NCI-H1694 treated with DMSO at 0.1 percent for 48 hours (cell line): Measurements from ENCODE around the gene CERS5.

Experiments used
- DNase-seq: peaks from one replicate; lab custom pipeline; 2025; lab: John Stamatoyannopoulos, UW

Gene CERS5

GRCh38 chr12:50167049-50167828, at the start of gene CERS5:
TSS of gene CERS5 (minus strand) at chr12:50167369. CDS start at chr12:50167297, 72 bp downstream.
- peak; percentile 95 for DNase-seq

- DNase-seq: no peak
Measured at GRCh38 chr12:50215033-50215432, 47.9 kb upstream of the CERS5 start.

GRCh38 chr12:50214018-50214417, 46.8 kb upstream of the CERS5 start:
- DNase-seq: no peak

GRCh38 chr12:50213439-50213838, 46.3 kb upstream of the CERS5 start:
- no peak for DNase-seq

GRCh38 chr12:50212071-50212467, 44.9 kb upstream of the CERS5 start:
- no peak for DNase-seq

- DNase-seq: no peak
Measured at GRCh38 chr12:50211392-50212070, 44.4 kb upstream of the CERS5 start.

- no peak for DNase-seq
Measured at GRCh38 chr12:50207424-50207823, 40.3 kb upstream of the CERS5 start.

- DNase-seq: no peak
Measured at GRCh38 chr12:50205648-50206047, 38.5 kb upstream of the CERS5 start.

- no peak for DNase-seq
Measured at GRCh38 chr12:50203691-50204090, 36.5 kb upstream of the CERS5 start.

GRCh38 chr12:50201987-50202521, 34.9 kb upstream of the CERS5 start:
- DNase-seq: no peak

GRCh38 chr12:50200552-50201273, 33.5 kb upstream of the CERS5 start:
- DNase-seq: no peak

GRCh38 chr12:50198829-50199228, 31.7 kb upstream of the CERS5 start:
- DNase-seq: no peak

- DNase-seq: no peak
Measured at GRCh38 chr12:50197297-50197727, 30.1 kb upstream of the CERS5 start.

- DNase-seq: no peak
Measured at GRCh38 chr12:50196537-50196936, 29.4 kb upstream of the CERS5 start.

GRCh38 chr12:50195832-50196231, 28.7 kb upstream of the CERS5 start:
- peak; percentile 2 for DNase-seq

GRCh38 chr12:50192908-50193307, 25.7 kb upstream of the CERS5 start:
- DNase-seq: no peak

GRCh38 chr12:50192236-50192635, 25.1 kb upstream of the CERS5 start:
- DNase-seq: no peak

GRCh38 chr12:50190859-50191258, 23.7 kb upstream of the CERS5 start:
- no peak for DNase-seq

GRCh38 chr12:50188875-50189575, 21.9 kb upstream of the CERS5 start:
- DNase-seq: no peak

- no peak for DNase-seq
Measured at GRCh38 chr12:50188241-50188781, 21.1 kb upstream of the CERS5 start.

GRCh38 chr12:50187084-50187900, 20.1 kb upstream of the CERS5 start:
- DNase-seq: no peak
